Esophagus muscularis mucosa (tissue), 4 donors: ENCODE data around the gene TMEM150A.

ENCODE experiments used
- EP300 ChIP-seq: sonication (generic); formaldehyde crosslinking; IDR thresholded peaks from one replicate; pipeline ENCODE4 v1.6.1; 2017; ENCODE audit warnings: antibody characterized with exemption
- POLR2AphosphoS5 ChIP-seq, 2 donors: sonication (generic); formaldehyde crosslinking; IDR thresholded peaks; one replicate each; pipeline ENCODE4 v1.6.1; 2017; ENCODE audit warnings: antibody characterized with exemption in 2 of 2
- TF ChIP-seq, protein P1 (sequence below), 3 experiments: fragments of 200-600 bp in 2 of 3; fragments of 450-650 bp in 1 of 3; sonication (generic) in 2 of 3; IDR thresholded peaks; one replicate each; pipeline ENCODE4 v1.5.1; 2017 to 2019; ENCODE audit warnings: antibody characterized with exemption in 3 of 3, mild to moderate bottlenecking in 2 of 3, moderate library complexity in 1 of 3

DNA sequence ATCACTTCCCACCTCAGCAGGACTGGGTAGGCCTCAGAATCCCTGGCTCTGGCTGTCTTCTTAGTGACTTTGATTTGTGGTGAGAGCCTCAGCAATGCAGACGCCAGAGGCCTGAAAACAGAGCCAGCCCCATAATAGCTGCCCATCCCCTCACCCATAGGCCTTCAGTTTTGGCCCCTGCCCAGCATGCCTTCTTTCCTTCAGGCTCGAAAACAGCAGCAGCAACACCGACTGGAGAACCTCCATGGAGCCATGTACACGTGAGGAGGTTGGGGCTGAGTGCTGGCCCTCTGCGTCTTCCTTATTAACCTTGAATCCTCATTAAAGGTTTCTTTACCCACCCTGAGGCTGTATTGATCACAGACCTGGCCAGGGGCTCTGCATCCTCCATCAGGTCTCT is 5.3 kb downstream of the TMEM150A start:
- TF ChIP-seq POLR2AphosphoS5 (IDR thresholded peaks at IDR 0.05) (no peak), EP300 (no peak)
- TF ChIP-seq, protein P1, sequence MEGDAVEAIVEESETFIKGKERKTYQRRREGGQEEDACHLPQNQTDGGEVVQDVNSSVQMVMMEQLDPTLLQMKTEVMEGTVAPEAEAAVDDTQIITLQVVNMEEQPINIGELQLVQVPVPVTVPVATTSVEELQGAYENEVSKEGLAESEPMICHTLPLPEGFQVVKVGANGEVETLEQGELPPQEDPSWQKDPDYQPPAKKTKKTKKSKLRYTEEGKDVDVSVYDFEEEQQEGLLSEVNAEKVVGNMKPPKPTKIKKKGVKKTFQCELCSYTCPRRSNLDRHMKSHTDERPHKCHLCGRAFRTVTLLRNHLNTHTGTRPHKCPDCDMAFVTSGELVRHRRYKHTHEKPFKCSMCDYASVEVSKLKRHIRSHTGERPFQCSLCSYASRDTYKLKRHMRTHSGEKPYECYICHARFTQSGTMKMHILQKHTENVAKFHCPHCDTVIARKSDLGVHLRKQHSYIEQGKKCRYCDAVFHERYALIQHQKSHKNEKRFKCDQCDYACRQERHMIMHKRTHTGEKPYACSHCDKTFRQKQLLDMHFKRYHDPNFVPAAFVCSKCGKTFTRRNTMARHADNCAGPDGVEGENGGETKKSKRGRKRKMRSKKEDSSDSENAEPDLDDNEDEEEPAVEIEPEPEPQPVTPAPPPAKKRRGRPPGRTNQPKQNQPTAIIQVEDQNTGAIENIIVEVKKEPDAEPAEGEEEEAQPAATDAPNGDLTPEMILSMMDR (IDR thresholded peaks at IDR 0.05): no peak
